Hepatocyte (in vitro differentiated cells): ENCODE measurements around the gene GID8. TPM values are rescaled to one million over a fixed set of nuclear protein-coding genes. Genes with fewer than 3 reads are reported as not detected.

Source experiments
- DNase-seq: peaks from one replicate; pipeline ENCODE4 v3.0.0-alpha.2; 2016; ENCODE audit warnings: low spot score
- H2AFZ ChIP-seq: fragments of 200-600 bp; sonication (generic); 2 replicates; pipeline ENCODE4 v1.6.0; 2016; ENCODE audit warnings: antibody characterized with exemption, mild to moderate bottlenecking
- H3K27ac ChIP-seq: fragments of 200-600 bp; sonication (generic); 2 replicates; pipeline ENCODE4 v1.5.1; 2016; ENCODE audit warnings: mild to moderate bottlenecking
- H3K27me3 ChIP-seq: fragments of 200-600 bp; sonication (generic); 2 replicates; pipeline ENCODE4 v1.6.1; 2016
- H3K36me3 ChIP-seq: fragments of 200-600 bp; sonication (generic); replicated peaks from 2 replicates; pipeline ENCODE4 v1.5.1; 2016; ENCODE audit warnings: low read depth; ENCODE audit not compliant: insufficient read depth
- H3K4me1 ChIP-seq: fragments of 200-600 bp; sonication (generic); 2 replicates; pipeline ENCODE4 v1.5.1; 2016; ENCODE audit warnings: mild to moderate bottlenecking, moderate library complexity; ENCODE audit not compliant: insufficient read depth
- H3K4me2 ChIP-seq: fragments of 200-600 bp; sonication (generic); 2 replicates; pipeline ENCODE4 v1.6.0; 2016
- H3K4me3 ChIP-seq: fragments of 200-600 bp; sonication (generic); 2 replicates; pipeline ENCODE4 v1.5.1; 2016; ENCODE audit warnings: mild to moderate bottlenecking
- H3K79me2 ChIP-seq: fragments of 200-600 bp; sonication (generic); 2 replicates; pipeline ENCODE4 v1.6.0; 2017; ENCODE audit warnings: mild to moderate bottlenecking
- H3K9me2 ChIP-seq: fragments of 200-600 bp; sonication (generic); replicated peaks from 2 replicates; pipeline ENCODE4 v1.6.0; 2017; ENCODE audit warnings: mild to moderate bottlenecking; ENCODE audit not compliant: insufficient read depth
- H3K9me3 ChIP-seq: fragments of 200-600 bp; sonication (generic); 2 replicates; pipeline ENCODE4 v1.5.1; 2016; ENCODE audit warnings: low read depth, mild to moderate bottlenecking
- H4K20me1 ChIP-seq: fragments of 200-600 bp; sonication (generic); 2 replicates; pipeline ENCODE4 v1.6.0; 2016; ENCODE audit warnings: mild to moderate bottlenecking; ENCODE audit not compliant: insufficient read depth, poor library complexity, severe bottlenecking
- EZH2 ChIP-seq: fragments of 200-600 bp; sonication (generic); IDR thresholded peaks from 2 replicates; pipeline ENCODE4 v1.6.1; 2016; ENCODE audit warnings: antibody characterized with exemption, mild to moderate bottlenecking, borderline replicate concordance
- EZH2phosphoT487 ChIP-seq: fragments of 200-600 bp; sonication (generic); IDR thresholded peaks from one replicate; pipeline ENCODE4 v1.6.1; 2018; ENCODE audit warnings: antibody characterized with exemption, mild to moderate bottlenecking, low read depth, moderate library complexity; ENCODE audit not compliant: unreplicated experiment, severe bottlenecking
- WGBS: methylation state at CpG from one replicate; pipeline ENCODE4 v1.1.6; 2016; ENCODE audit warnings: low lambda C conversion rate; ENCODE audit errors: missing lambda C conversion rate; 5-methylcytosine and 5-hydroxymethylcytosine counted together
- polyA plus RNA-seq: library from polyadenylated mRNA; unstranded; fragments of >200 nt; fragmentation: Nextera tagmentation; extraction: Ambion mirVana; gene quantifications from 2 replicates; pipeline ENCODE4 v1.2.1, GENCODE V29; 2016
- total RNA-seq: library from RNA; depleted of rRNA; stranded (reverse); fragments of >200 nt; gene quantifications from 2 replicates; pipeline ENCODE4 v1.2.3, GENCODE V29; 2014
- TF ChIP-seq, protein P1 (sequence below): fragments of 200-600 bp; sonication (generic); IDR thresholded peaks from 2 replicates; pipeline ENCODE4 v1.5.1; 2016; ENCODE audit warnings: antibody characterized with exemption, mild to moderate bottlenecking; ENCODE audit not compliant: poor library complexity

GID8 gene
- total and polyA plus RNA-seq, 2 experiments from 2014 or later = 16.5 to 35.4 TPM

DNA sequence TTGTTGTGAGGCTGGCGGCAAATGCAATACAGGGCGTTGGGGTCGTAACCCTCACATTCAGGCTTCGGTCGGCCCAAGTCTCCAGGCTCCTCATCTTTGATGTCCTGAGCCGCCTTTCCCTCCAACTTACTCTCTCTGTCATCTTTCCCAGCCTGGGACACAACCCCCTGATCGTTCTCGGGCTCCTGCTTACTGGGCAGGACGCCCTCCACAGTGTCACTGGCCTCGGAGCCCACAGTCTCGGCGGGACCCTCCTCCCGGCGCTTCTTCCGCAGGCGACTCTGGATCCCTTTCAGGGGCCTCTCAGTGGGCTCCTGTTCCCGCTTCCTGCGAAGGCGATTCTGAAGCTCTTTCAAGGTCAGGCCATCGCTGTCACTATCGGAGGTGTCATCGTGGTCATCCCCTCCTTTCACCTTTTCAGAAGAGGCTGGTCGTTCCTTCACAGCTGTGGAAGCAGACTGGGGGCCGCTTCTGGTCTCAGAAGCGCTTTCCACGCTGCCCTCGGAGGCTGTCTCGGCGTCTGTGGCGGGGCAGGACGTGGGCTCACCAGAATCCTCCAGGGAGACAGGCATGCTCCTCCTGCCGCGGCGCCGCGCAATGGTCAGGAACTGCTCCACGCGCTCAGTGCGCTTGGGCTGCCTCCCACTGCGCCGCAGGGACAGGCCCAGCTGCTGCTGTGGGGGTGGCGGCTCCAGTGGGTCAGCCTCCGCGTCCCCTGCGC, 27.0 kb upstream of the GID8 start:
- Histone ChIP-seq H3K79me2 (peaks cover 90% of the 10 kb centered on the region), H3K36me3 (no peaks in the 10 kb centered on the region), H3K9me2 (no peaks in the 10 kb centered on the region), H3K27me3 (no peaks in the 10 kb centered on the region), H4K20me1 (peaks cover 93% of the 10 kb centered on the region), H3K4me2 (no peak overlapping the region), H2AFZ (no peak overlapping the region), H3K4me3 (no peak overlapping the region), H3K27ac (no peak overlapping the region), H3K4me1 (peaks cover 12% of the 10 kb centered on the region), H3K9me3 (no peaks in the 10 kb centered on the region)
- WGBS = 97% methylated on average over 38 of the region's 45 CpGs
- TF ChIP-seq, protein P1, sequence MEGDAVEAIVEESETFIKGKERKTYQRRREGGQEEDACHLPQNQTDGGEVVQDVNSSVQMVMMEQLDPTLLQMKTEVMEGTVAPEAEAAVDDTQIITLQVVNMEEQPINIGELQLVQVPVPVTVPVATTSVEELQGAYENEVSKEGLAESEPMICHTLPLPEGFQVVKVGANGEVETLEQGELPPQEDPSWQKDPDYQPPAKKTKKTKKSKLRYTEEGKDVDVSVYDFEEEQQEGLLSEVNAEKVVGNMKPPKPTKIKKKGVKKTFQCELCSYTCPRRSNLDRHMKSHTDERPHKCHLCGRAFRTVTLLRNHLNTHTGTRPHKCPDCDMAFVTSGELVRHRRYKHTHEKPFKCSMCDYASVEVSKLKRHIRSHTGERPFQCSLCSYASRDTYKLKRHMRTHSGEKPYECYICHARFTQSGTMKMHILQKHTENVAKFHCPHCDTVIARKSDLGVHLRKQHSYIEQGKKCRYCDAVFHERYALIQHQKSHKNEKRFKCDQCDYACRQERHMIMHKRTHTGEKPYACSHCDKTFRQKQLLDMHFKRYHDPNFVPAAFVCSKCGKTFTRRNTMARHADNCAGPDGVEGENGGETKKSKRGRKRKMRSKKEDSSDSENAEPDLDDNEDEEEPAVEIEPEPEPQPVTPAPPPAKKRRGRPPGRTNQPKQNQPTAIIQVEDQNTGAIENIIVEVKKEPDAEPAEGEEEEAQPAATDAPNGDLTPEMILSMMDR = no peak
- no peak for TF ChIP-seq EZH2phosphoT487
- no peak for TF ChIP-seq EZH2
- no peak for DNase-seq

DNA sequence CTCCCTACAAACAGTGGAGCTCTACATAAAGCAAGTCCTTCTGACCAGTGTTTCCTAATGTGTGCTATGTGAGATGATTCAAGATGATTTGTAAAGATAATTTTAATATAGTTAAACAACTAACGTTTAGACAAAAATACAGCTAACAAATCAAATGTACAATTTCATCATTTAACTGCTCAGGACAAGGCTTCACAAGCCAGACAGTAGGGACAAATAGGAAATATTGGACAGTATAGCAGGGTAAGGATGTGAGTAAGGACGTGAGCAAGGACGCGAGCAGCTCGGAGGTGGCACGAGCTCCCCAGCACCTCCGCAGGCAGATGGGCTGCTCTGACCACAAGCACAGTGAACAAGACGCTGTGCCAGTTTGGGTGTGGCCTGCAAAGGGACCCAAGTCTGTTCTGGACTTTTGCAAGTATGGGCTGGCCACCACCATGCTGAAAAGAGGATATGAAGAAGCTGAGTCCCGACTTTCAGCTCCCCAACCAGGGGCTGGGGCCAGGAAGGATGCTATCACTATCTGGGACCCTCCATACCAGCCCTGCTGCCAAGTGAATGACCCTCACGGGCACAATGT, 26.2 kb upstream of the GID8 start:
- peaks cover 99% of the 10 kb centered on the region for H4K20me1 ChIP-seq
- H3K9me3 ChIP-seq = no peaks in the 10 kb centered on the region
- no peaks in the 10 kb centered on the region for H3K9me2 ChIP-seq
- no peak overlapping the region for H3K27ac ChIP-seq
- no peak for TF ChIP-seq EZH2
- no peak for TF ChIP-seq EZH2phosphoT487
- TF ChIP-seq, protein P1 = no peak
- H3K27me3 ChIP-seq = no peaks in the 10 kb centered on the region
- peaks cover 12% of the 10 kb centered on the region for H3K4me1 ChIP-seq
- no peaks in the 10 kb centered on the region for H3K36me3 ChIP-seq
- H2AFZ ChIP-seq = no peak overlapping the region
- H3K4me2 ChIP-seq = no peak overlapping the region
- H3K79me2 ChIP-seq = peaks cover 97% of the 10 kb centered on the region
- WGBS = 93% methylated on average over 10 of the region's 10 CpGs
- no peak overlapping the region for H3K4me3 ChIP-seq
- DNase-seq = no peak

DNA sequence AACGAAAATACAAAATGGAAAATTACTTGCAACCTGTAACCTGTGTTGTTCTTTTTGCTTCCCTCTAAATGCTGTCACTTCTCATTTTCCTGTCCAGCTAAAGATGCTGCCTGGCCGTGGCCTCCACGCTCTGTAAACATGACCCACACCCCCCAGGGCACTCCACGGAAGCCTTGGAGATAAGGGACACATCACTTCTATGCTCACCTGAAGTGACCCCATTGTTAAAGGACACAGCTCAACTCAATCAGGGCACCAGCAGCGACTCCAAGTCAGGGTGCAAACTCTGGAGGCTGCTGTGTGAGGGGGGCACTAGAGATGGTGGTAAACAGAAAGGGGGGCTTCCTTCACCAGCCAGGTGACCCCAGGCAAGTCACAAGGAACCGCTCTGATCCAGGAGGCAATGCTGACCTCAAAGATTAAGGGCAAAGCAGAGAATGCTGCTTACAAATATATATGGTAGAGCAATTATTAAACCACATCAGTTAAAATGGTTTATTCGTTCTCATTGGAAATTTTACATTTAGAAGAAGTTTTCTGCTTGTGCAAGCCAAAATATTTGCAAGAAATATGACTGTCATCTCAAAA, 24.8 kb upstream of the GID8 start:
- H3K4me2 ChIP-seq = no peak overlapping the region

More for the DNA sequence above, 24.8 kb upstream of the GID8 start:
- Histone ChIP-seq H3K27ac (no peak overlapping the region), H3K27me3 (no peaks in the 10 kb centered on the region), H3K79me2 (peaks cover 98% of the 10 kb centered on the region), H4K20me1 (peaks cover 99% of the 10 kb centered on the region), H3K9me3 (no peaks in the 10 kb centered on the region), H3K36me3 (no peaks in the 10 kb centered on the region), H3K9me2 (no peaks in the 10 kb centered on the region), H3K4me1 (peaks cover 18% of the 10 kb centered on the region), H3K4me3 (no peak overlapping the region), H2AFZ (no peak overlapping the region)
- no peak for DNase-seq
- WGBS = 78% methylated on average over 7 of the region's 7 CpGs
- TF ChIP-seq, protein P1 = no peak
- TF ChIP-seq EZH2phosphoT487 (no peak), EZH2 (no peak)
